ENCODE data around the gene SLC25A23. TPM values are rescaled to one million over a fixed set of nuclear protein-coding genes. Genes with fewer than 3 reads are reported as not detected.

SLC25A23 gene
- total and polyA plus RNA-seq, 9 of the 15 experiments (the other 6 are each of a cell fraction or from before 2014, with no cell fraction given), result 6.1 to 72.0 (median 26.6) TPM

- TF ChIP-seq E2F1 (CRISPR knock-in tag; IDR thresholded peaks at IDR 0.05), result no peak
- TF ChIP-seq POLR2G (IDR thresholded peaks at IDR 0.05; ENCODE audit: low read depth, low read length), result peak; percentile 80
- TF ChIP-seq GABPB1 (CRISPR knock-in tag; IDR thresholded peaks at IDR 0.05), result no peak
- TF ChIP-seq PATZ1 (CRISPR knock-in tag; IDR thresholded peaks at IDR 0.05; ENCODE audit: borderline replicate concordance), result no peak
- no peak for TF ChIP-seq NCOA1 (IDR thresholded peaks at IDR 0.05; ENCODE audit: low read depth)
- no peak for TF ChIP-seq NFE2L1 (tag; IDR thresholded peaks at IDR 0.05; ENCODE audit: borderline replicate concordance, low read depth)
- no peak for TF ChIP-seq MED1 (CRISPR knock-in tag; IDR thresholded peaks at IDR 0.05; ENCODE audit: borderline replicate concordance)
- no peak for TF ChIP-seq FOXK2 (conservative IDR thresholded peaks at IDR 0.05 in 1 of 2, IDR thresholded peaks at IDR 0.05 in 1 of 2; ENCODE audit: low read depth in 2 of 2)
- TF ChIP-seq NFIC (IDR thresholded peaks at IDR 0.05), result 0 out of 2 replicates have a peak, but pooled peaks have one; percentile 6
- no peak for TF ChIP-seq BACH1 (tag; IDR thresholded peaks at IDR 0.05)
- no peak for TF ChIP-seq SOX6 (IDR thresholded peaks at IDR 0.05)
- TF ChIP-seq SMARCE1 (IDR thresholded peaks at IDR 0.05), result no peak
- no peak for TF ChIP-seq ZNF592 (IDR thresholded peaks at IDR 0.05)
- no peak for TF ChIP-seq BHLHE40 (IDR thresholded peaks at IDR 0.05; ENCODE audit: low read length)
- TF ChIP-seq ERF (CRISPR knock-in tag; IDR thresholded peaks at IDR 0.05), result no peak
- no peak for TF ChIP-seq MEF2D (tag; conservative IDR thresholded peaks at IDR 0.05; ENCODE audit: low read depth)
- TF ChIP-seq ZNF644 (tag; IDR thresholded peaks at IDR 0.05; ENCODE audit: low read depth), result no peak
- no peak for TF ChIP-seq PHB2 (IDR thresholded peaks at IDR 0.05; ENCODE audit: low read depth)
- TF ChIP-seq ETV6 (IDR thresholded peaks at IDR 0.05; ENCODE audit: borderline replicate concordance in 1 of 2, low read depth in 2 of 2, low read length in 1 of 2), result no peak
- TF ChIP-seq ETV6 (CRISPR knock-in tag; IDR thresholded peaks at IDR 0.05; ENCODE audit: borderline replicate concordance), result no peak
- no peak for TF ChIP-seq ZNF253 (CRISPR knock-in tag; conservative IDR thresholded peaks at IDR 0.05)
- no peak for TF ChIP-seq C11orf30 (IDR thresholded peaks at IDR 0.05; ENCODE audit: low read depth)
- no peak for TF ChIP-seq HMG20B (CRISPR knock-in tag; IDR thresholded peaks at IDR 0.05)
Observed at GRCh38 chr19:6459262-6460098, at the start of gene SLC25A23 (continued).

Data from K562 (cell line).